RCC 7860 (cell line): Measurements from ENCODE around the gene KIF21A.

Experiments
- DNase-seq: peaks from one replicate; pipeline ENCODE4 v3.0.0-alpha.2; 2015; ENCODE audit warnings: low spot score
- FAIRE-seq: peaks from 2 replicates; lab custom pipeline; 2012; peaks lifted over from hg19 to GRCh38; lab: Jason Lieb, UNC

Gene KIF21A

DNA sequence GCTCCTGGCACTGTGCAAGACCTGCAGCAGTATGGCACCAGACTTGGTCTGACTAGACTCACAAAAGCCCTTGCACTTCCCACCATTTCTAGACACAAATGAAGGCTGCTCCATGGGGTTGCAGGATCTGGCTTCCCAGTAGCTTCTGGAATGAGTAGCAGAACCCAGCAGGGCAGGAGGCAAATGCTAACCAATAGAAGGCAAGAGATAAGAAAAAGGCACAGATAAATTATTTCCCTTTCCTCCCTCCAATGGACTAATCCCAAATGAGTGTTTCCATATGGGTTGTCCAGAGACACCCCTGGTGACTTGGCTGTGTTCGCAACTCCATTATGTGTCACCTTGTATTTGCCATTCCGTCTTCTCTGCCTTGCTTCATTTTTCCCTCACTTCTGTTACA lies 49.7 kb downstream of the KIF21A start:
- no peak for DNase-seq
- no peak for FAIRE-seq

DNA sequence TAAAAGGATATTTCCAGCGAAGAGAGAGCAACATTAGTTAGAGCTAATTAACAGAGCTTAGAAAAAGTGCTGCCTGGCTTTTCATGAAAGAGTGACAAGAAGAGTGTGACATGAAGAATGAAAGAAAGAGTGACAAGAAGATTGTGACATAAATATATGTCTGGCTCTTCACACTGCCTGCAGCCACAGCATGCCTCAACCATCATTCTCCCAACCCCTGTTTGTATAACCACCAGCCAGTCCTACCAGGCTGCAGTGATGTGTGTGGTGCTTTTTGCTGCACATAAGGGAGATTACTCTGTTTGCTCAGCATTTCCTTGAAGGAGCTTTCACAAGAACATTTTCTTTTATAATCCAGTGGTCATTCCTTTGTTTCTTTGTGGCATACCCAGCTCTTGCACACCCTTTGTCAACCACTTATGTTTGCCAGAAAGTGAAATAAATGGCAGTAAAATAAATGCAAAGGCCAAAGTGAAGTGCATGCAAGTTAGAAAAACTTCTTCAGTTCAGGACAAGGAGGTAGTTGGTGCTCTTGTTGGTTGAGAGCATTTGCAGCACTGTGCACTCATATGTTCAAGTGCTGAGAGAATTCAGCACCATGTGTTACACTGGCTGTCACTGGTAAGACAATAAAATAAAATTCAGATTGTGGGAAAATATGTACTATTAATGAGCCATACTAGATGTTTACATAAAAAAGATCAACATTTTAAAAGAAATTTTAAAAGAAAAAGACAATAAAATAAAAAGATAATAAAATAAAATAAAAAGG lies 50.6 kb downstream of the KIF21A start:
- DNase-seq (no peak), FAIRE-seq (peak; percentile 30)

DNA sequence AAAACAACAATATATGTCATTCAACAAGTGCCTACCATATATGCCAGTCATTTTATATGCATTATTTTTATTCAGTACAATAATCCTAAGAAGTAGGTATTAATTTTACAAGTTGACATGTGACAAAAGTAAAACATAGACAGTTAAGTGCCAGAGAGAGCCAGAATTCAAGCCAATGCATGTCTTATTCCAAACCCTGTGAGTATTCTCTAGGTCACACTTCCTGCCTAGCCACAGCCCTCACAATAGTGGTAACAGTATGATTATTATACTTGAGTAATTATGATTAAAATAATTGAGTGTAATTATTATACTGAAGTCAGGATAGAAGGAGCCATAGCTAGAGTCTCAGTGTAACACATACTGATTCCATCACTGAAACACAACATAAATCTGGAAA lies 52.2 kb downstream of the KIF21A start:
- FAIRE-seq, result no peak
- no peak for DNase-seq

DNA sequence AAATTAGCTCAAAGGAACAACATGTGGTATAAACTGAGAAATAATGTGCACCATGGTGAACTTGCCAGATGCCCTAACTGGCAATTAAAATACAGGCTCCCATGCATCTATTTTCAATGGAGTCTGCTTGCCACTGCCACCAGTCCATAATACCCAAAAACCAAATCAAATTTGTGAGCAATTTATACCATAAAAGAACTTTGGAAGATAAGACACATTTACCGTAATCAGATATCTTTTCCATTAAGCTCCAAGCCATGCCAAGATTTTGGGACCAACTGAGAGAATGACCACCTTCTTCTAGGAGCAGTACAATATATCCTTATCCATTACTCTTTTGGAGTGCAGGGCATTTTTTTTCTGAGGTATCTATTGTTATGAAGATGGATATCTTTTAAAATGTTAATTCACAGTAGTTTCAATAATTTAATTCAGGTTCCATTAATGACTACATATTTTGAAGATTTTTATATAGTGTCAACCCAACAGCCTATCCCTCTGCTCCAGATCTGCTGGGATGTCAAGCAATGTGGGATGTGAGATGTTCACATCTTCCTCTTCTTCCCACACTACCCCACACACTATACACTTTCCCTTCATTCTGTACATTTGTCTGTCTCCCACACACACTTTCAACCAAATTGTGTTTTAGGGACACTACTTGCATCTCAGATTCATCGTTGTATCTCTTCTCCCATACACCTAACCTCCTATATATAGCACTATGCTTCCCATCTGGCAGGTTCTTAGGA lies 53.3 kb downstream of the KIF21A start:
- FAIRE-seq, result no peak
- DNase-seq, result no peak

DNA sequence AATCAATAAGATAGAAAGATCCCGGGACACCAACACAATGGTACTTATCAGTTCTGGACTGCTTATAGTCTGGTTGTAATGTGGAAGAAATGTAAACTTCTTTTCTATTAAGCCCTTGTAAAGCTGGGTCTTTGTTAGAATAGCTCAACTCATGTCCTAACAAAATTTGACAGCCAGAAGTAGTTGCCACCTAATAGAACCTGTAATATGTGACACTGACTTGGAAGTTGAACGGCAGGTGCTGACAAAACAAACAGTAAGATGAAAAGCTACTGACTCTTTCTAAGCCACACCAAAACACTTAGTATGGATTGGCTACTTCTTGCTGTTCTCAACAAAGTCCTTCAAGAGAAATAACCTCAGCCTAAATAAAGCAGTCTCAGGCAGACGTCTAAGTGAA lies 56.6 kb downstream of the KIF21A start:
- no peak for DNase-seq
- FAIRE-seq, result no peak

DNA sequence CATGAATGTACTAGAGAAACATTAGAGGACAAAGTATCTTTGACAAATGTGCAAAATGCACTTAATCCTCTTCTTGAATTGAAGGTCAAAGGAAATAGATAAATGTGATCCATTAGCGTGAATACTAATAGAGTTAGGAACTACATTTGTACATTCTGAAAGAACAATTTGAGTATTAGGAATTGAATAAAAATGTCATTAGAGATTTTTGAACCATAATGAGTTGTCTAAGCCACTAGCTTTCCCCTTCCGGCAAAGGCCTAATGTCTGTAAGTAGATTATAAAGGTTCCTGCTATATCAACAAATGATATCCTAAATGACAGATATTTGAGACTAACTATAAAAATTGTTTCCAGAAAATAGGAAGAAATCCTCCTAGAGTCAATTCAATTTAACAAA lies 59.8 kb downstream of the KIF21A start:
- no peak for FAIRE-seq
- DNase-seq, result no peak

DNA sequence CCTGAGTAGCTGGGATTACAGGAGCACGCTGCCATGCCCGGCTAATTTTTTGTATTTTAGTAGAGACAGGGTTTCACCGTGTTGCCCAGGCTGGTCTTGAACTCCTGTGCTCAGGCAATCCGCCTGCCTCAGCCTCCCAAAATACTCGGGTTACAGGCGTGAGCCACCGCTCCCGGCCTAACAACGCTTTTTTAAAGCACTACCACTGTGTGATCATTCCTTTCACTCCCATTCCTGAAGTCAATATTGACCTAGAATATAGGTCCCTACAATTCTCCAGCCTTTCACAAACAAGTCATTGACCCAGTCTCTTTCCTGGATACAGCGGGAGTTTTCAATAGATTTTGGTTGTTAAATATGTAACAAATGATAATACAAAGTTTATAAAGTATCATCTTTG lies 62.8 kb downstream of the KIF21A start:
- DNase-seq (no peak), FAIRE-seq (no peak)

DNA sequence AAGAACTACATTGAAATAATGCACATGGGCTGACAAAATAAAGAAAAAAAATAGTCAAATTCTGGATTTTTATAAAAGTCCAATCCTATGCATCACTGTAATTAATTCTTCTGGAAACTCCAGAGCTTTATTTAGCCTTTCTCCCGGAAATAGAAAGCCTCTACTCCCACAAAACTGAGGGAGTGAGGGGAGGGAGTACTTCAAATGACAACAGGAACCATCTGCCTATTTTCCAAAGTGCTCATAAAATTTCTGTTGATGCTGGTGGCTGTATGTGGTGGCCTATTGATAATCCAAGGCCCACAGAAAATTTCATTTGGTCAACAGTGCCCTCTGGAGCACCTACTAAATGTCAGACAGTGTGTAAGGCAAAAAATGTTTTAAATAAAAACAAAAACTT lies 64.6 kb downstream of the KIF21A start:
- DNase-seq (no peak), FAIRE-seq (no peak)

DNA sequence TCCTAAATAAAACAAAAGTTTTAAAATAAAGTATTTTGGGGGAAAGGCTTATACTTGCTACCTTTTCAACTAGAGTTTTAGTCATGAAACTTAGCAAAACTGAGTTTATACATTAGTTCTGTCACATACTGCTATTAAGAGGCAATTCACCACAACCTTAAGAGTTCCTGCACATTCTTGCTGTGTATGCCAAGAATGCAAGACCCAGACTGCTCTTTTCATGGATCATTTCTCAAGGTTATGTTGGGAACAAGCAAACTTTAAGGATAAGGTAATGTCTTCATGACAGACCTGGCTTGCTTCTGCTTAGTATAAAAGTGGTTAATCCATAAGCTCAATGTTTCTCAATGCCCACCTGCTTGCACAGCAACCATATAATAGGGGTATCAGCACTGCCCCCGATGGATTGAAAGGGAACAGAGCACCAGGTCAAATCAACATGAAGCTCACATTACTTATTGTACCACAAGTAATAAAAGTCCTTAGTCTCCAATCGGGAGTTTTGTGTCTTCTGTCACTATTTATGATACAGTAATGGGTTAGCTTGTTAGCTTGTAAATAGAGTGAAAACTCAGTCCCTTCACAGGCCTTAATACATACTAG lies 67.6 kb downstream of the KIF21A start:
- no peak for DNase-seq
- FAIRE-seq, result no peak

DNA sequence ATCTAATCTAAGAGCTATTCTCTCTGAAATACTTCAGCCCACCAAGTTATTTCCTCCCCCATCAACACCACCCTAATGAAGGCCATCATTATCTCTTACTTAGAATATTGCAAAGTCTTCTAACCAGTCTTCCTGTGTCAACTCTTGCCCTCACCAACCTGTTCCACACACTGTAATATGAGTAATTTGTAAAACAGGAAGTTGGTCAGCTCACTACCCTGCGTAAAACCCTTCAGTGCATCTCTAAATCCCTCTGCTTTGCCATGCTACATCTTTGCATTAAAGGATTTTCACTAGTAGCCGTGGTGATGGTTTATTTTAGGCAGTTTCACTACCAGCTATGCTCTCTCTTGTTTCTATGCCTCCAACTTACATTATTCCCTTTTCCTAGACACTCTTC lies 70.0 kb downstream of the KIF21A start:
- DNase-seq (peak; percentile 20), FAIRE-seq (no peak)

DNA sequence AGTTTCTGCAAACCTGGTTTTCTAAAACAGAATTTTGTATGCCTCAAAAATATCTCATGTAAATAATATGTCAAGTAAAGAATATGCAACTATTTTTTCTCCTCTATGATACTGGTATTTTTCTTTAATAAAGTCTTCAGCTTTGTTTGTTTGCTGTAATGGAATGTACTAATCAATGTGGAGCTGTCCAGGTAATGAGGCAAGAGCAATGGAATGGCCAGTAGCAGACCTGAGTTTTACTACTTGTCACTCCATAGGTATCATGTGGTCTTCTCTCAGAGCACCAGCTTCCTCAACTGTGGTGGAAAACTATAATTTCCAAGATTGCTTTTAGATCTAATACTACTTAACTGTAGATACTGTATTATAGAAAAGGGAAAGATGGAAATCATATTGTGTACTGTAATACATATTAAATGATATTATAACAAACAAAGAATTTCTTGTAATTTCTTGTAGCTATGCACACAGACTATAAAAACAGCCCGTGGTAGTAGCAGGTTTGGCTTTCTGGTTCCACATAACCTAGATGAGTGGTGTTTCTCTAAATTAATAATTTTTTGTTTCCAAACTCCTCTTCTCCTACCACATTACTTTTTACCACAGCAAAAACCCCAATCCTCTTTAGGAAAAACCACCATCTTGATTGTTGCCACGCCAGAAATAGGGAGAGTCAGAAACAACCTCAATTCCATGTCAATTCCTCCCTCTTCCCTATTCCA lies 70.6 kb downstream of the KIF21A start:
- FAIRE-seq (no peak), DNase-seq (no peak)

DNA sequence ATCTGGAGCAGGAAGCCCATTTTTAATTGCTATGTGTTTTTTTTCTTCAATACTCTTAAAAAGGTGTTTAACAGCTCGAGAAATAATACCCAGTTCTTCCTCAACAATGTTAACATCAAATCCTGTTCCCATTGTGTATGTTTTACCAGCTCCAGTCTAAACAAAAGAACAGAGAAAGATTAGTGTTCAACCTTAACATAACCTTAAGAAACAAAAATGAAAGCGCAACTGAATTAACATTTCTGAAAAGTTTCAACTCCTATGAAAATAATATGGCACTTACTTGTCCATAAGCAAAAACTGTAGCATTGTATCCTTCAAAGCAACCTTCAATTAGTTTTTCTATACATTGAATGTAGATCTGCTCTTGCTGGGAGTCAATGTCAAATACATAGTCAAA lies 73.2 kb downstream of the KIF21A start:
- FAIRE-seq, result no peak
- DNase-seq, result no peak

DNA sequence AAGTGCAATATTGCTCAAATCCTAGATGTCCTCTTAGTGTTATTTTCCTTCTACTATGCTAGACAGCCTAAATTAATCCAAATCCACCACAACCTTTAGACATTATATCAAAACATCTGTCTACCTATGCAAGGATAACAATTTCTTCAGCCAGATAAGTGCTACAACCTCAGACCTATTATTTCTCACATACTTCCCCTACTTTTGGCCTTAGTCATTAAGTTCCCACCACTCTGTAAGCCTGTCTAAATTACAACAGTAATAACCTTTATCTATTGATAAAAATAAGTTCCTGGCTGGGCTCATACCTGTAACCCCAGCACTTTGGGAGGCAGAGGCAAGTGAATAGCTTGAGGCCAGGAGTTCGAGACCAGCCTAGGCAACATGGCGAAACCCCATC lies 74.0 kb downstream of the KIF21A start:
- DNase-seq (no peak), FAIRE-seq (no peak)

DNA sequence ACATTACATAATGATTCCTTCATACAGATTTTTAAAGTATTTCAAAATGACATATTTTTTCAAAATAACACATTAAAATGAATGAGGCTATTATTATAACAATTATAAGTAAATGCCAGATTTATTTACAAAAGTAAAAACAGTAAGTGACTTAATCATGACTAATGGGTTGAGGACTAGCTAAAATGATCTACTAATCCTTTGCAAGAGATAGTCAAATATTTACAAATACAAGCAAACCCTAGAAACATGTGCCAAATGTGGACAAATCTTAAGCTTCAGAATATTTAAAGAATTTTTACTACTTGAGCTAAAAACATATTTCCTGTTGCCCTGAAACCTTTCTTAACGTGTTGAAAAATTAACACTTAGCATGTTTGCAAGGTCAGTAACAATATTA lies 74.8 kb downstream of the KIF21A start:
- FAIRE-seq (no peak), DNase-seq (no peak)

DNA sequence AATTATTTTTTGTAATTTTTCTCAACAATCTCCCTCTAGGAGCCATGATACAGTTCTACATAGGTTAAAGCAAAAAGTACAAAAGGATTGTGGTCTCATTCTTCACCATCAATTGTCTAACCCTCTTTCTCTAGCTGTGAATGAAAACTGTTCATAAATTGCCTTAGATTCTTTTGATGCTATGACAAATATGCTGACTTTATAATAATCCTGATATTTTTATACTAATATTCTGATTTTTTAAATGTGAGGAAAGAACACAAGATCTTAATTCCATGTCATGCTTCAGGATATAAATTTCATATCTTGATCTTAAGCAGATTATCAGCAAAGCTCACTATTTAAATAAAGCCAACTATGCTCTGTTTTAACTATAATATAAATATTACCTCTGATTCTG lies 75.4 kb downstream of the KIF21A start:
- DNase-seq (no peak), FAIRE-seq (no peak)

DNA sequence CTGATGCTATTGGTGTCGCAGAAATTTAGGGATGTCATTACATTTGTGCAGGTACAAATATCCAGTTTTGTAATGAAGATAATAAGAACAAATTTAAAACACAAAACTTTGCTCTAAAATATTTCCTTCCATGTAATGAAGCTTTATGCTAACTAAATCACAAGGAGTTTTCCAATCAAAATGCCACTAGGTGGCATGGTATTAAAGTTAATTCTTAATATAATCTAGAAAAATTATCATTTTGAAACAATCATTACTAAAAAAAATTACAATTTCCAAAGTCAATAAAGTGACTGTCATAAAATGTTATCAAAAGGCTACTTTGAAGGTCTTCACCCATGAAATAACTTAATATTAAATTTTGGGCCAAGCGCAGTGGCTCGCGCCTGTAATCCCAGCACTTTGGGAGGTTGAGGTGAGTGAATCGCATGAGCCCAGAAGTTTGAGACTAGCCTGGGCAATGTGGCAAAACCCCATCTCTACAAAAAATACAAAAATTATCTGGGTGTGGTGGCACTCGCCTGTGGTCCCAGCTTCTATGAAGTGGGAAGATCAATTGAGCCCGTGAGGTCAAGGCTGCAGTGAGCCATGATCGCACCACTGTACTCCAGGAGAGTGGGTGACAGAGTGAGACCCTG lies 77.4 kb downstream of the KIF21A start:
- no peak for FAIRE-seq
- DNase-seq, result no peak

DNA sequence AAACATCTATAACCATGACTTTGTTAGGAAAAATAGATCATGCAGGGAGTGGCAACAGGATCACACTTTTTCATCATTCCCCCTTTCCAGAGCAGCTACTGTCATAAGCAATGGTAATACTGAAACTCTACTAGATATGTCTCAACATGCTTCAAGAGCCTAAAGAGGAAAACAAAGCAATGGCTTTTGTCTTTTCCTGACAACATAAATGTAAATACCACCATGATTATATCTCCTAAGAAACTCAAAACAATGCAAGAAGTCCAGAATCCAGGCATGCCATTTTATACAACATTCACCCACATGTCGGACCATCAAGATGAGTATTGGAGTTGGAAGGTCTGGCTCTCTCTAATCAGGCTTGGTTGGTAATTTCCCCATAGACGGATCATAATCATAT lies 78.7 kb downstream of the KIF21A start:
- DNase-seq (no peak), FAIRE-seq (no peak)

DNA sequence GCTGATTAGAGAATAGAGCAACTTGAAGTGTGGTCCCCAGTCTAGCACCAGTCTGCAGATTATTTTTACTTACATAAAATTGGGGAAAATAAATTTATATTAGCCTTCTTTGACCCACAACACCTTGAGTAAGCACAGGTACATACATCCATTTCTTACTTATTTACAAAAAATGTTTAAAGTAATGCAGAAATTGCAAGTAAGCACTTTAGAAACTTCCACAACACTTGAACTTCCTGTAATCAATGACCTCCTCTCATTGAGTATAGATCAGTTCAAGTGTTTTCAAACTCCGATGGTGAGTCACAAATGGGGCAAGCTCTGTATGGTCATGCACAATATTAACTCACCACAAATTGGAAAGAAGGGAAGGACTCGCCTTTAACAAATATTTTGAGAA lies 83.3 kb downstream of the KIF21A start:
- no peak for DNase-seq
- no peak for FAIRE-seq

DNA sequence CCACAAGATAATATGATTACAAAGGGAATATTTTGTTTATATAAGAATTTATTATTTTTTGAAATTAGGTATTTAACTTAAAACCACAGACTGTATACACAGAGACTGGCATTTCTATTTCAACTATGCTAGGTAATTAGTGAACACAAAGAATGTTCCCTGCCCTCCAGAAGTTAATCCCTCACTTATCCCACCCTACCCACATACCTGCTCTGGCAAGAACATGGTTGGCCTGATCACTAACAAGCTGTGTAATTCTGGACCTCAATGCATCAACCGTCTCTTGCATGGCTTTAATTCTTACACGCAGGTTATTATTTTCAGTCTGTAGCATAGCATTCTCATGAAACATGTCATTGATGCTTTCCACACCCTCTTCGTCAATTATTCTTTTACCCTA lies 85.9 kb downstream of the KIF21A start:
- DNase-seq, result no peak
- FAIRE-seq, result no peak

DNA sequence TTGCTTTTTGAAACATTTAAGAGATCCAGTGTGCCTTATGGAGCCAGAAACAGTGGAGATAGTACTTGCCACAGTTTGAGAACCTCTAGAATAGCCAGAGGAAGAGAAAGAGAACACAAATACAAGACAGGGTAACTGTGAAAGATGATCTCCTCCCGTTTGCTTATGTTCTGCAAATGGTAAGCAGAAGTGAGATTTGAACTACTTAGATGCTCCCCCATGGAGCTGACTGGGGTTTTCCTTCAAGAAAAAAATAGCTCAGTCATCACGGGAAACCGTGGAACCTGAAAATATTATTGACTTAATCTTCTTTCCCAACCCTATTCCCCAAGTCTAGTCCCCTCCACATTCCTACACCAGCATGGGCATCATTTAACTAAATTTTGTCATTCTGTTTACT lies 87.1 kb downstream of the KIF21A start:
- no peak for DNase-seq
- no peak for FAIRE-seq

DNA sequence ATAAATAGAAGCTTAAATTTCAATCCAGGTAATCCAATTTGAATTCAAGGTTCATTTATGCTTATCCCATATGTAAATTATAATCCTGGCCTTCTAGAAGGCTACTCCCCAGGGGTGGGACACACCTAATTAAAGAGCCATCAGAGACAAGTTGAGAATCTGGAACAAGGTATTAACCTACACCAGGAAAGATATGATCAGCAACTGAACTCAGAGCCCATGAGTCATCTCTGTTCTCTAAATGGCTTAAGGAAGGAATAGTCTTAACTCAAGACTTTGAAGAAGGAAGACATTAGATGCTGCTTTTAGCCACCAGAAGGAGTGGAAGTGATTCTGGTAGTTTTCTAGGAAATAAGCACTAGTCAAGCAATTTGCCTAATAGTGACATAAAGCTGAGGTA lies 88.0 kb downstream of the KIF21A start:
- no peak for FAIRE-seq
- no peak for DNase-seq
